H1 (cell line): ENCODE results near the gene NSUN6. TPM values are rescaled to one million over a fixed set of nuclear protein-coding genes. Genes with fewer than 3 reads are reported as not detected.

ENCODE experiments used
- CTCF ChIA-PET: fragments of 300-600 bp; sonication (Branson Sonifier 250); formaldehyde crosslinking; loops from one replicate; lab custom pipeline; 2021; ENCODE audit not compliant: partially characterized antibody; lab: Charles Lee
- POLR2A ChIA-PET: fragments of 300-600 bp; sonication (Branson Sonifier 250); formaldehyde crosslinking; loops from one replicate; lab custom pipeline; 2021; ENCODE audit warnings: inconsistent platforms; ENCODE audit not compliant: partially characterized antibody; lab: Charles Lee
- DNase-seq, 2 experiments: peaks; one replicate each; pipeline versions ENCODE4 v3.0.0 to v3.0.0-alpha.2; 2010 to 2022; ENCODE audit warnings: low spot score in 2 of 2, low read depth in 1 of 2, mixed read lengths in 1 of 2
- FAIRE-seq: peaks from 2 replicates; lab custom pipeline; 2011; peaks lifted over from hg19 to GRCh38; lab: Jason Lieb, UNC
- H2AFZ ChIP-seq: 2 replicates; pipeline ENCODE4 v1.8.1; 2012; ENCODE audit warnings: low read length, inconsistent platforms
- H2AK5ac ChIP-seq: 2 replicates; pipeline ENCODE4 v1.6.1; 2013; ENCODE audit warnings: low read depth, low read length
- H2BK120ac ChIP-seq: replicated peaks from 2 replicates; pipeline ENCODE3; 2013; ENCODE audit warnings: low read depth, low read length, inconsistent platforms
- H2BK12ac ChIP-seq: 2 replicates; pipeline ENCODE4 v1.6.1; 2013; ENCODE audit warnings: low read depth, low read length
- H2BK15ac ChIP-seq: 2 replicates; pipeline ENCODE4 v1.6.1; 2013; ENCODE audit warnings: low read length
- H2BK20ac ChIP-seq: 2 replicates; pipeline ENCODE4 v1.6.1; 2013; ENCODE audit warnings: low read length
- H2BK5ac ChIP-seq: 2 replicates; pipeline ENCODE4 v1.6.1; 2013; ENCODE audit warnings: low read depth, low read length
- H3K14ac ChIP-seq: 2 replicates; pipeline ENCODE4 v1.6.1; 2013; ENCODE audit warnings: inconsistent platforms; ENCODE audit not compliant: insufficient read length
- H3K18ac ChIP-seq: 2 replicates; pipeline ENCODE4 v1.6.1; 2013; ENCODE audit warnings: low read length; ENCODE audit errors: extremely low read depth
- H3K23ac ChIP-seq: 2 replicates; pipeline ENCODE4 v1.6.1; 2013; ENCODE audit warnings: inconsistent platforms; ENCODE audit not compliant: insufficient read length
- H3K23me2 ChIP-seq: 2 replicates; pipeline ENCODE4 v1.6.1; 2013; ENCODE audit warnings: low read depth, low read length
- H3K27ac ChIP-seq: 2 replicates; pipeline ENCODE4 v1.6.1; 2011; ENCODE audit warnings: low read depth, low read length, inconsistent platforms
- H3K27me3 ChIP-seq, 4 experiments: replicated peaks in 1 of 4; 1 replicate in 1 of 4; 2 replicates in 3 of 4; pipeline versions ENCODE4 v1.6.1 to v1.8.1; 2011 to 2013; ENCODE audit warnings: low read length in 3 of 4, mild to moderate bottlenecking in 3 of 4, inconsistent platforms in 2 of 4, mixed read lengths in 2 of 4, moderate library complexity in 1 of 4; ENCODE audit not compliant: control insufficient read depth in 3 of 4, insufficient read depth in 3 of 4; ENCODE audit errors: extremely low read depth in 1 of 4
- H3K36me3 ChIP-seq, 4 experiments: 2 replicates each; pipeline versions ENCODE4 v1.6.1 to v1.8.1; 2011 to 2013; ENCODE audit warnings: mild to moderate bottlenecking in 4 of 4, low read length in 3 of 4, moderate library complexity in 2 of 4, control low read depth in 1 of 4, inconsistent platforms in 1 of 4; ENCODE audit not compliant: insufficient read depth in 4 of 4, control insufficient read depth in 2 of 4
- H3K4ac ChIP-seq: replicated peaks from 2 replicates; pipeline ENCODE3; 2013; ENCODE audit warnings: low read length, low read depth, mixed read lengths, inconsistent platforms; ENCODE audit not compliant: insufficient read length
- H3K4me1 ChIP-seq, 4 experiments: replicated peaks in 1 of 4; 1 replicate in 1 of 4; 2 replicates in 3 of 4; pipeline versions ENCODE4 v1.6.1 to v1.8.1; 2011 to 2013; ENCODE audit warnings: low read length in 3 of 4, inconsistent platforms in 2 of 4, mixed read lengths in 1 of 4; ENCODE audit not compliant: insufficient read depth in 4 of 4, control insufficient read depth in 3 of 4
- H3K4me2 ChIP-seq, 2 experiments: 2 replicates each; pipeline versions ENCODE4 v1.6.1 to v1.8.1; 2011 to 2013; ENCODE audit warnings: low read depth in 2 of 2, low read length in 2 of 2, control low read depth in 1 of 2, inconsistent platforms in 1 of 2, mild to moderate bottlenecking in 1 of 2; ENCODE audit not compliant: insufficient read depth in 1 of 2
- H3K4me3 ChIP-seq, 4 experiments: fragments of 200-600, 300-600 bp in 1 of 4; sonication (generic), shearing (Covaris generic), sonication (Bioruptor Twin) in 1 of 4; 2 replicates each; pipeline versions ENCODE4 v1.5.1 to v1.8.1; 2011 to 2016; ENCODE audit warnings: low read length in 4 of 4, low read depth in 3 of 4, control low read depth in 2 of 4, inconsistent platforms in 2 of 4, mild to moderate bottlenecking in 2 of 4, mixed read lengths in 1 of 4, moderate library complexity in 1 of 4; ENCODE audit not compliant: insufficient read depth in 2 of 4; ENCODE audit errors: extremely low read depth in 1 of 4
- H3K56ac ChIP-seq: replicated peaks from 2 replicates; pipeline ENCODE3; 2013; ENCODE audit warnings: low read depth, mild to moderate bottlenecking, mixed read lengths, low read length, inconsistent platforms; ENCODE audit not compliant: insufficient read length
- H3K79me1 ChIP-seq: 2 replicates; pipeline ENCODE4 v1.6.1; 2013; ENCODE audit warnings: low read depth, low read length, control low read depth
- H3K79me2 ChIP-seq, 2 experiments: 2 replicates each; pipeline versions ENCODE4 v1.6.1 to v1.8.1; 2012 to 2013; ENCODE audit warnings: low read length in 2 of 2, mild to moderate bottlenecking in 2 of 2, inconsistent platforms in 1 of 2; ENCODE audit not compliant: insufficient read depth in 2 of 2, control insufficient read depth in 1 of 2
- H3K9ac ChIP-seq, 4 experiments: replicated peaks in 1 of 4; 1 replicate in 1 of 4; 2 replicates in 3 of 4; pipeline versions ENCODE4 v1.6.1 to v1.8.1; 2011 to 2013; ENCODE audit warnings: low read depth in 3 of 4, low read length in 3 of 4, control low read depth in 2 of 4, mild to moderate bottlenecking in 2 of 4, moderate library complexity in 2 of 4, inconsistent platforms in 1 of 4; ENCODE audit errors: extremely low read depth in 1 of 4
- H3K9me3 ChIP-seq, 2 experiments: 2 replicates each; pipeline versions ENCODE4 v1.6.1 to v1.8.1; 2012 to 2013; ENCODE audit warnings: mild to moderate bottlenecking in 2 of 2, moderate library complexity in 2 of 2, control low read depth in 1 of 2, inconsistent platforms in 1 of 2, low read depth in 1 of 2, low read length in 1 of 2, mixed read lengths in 1 of 2; ENCODE audit not compliant: insufficient read depth in 2 of 2
- H4K20me1 ChIP-seq, 2 experiments: replicated peaks in 1 of 2; 2 replicates each; pipeline versions ENCODE3 to v1.8.1; 2011 to 2013; ENCODE audit warnings: inconsistent platforms in 2 of 2, low read length in 2 of 2, mild to moderate bottlenecking in 1 of 2; ENCODE audit not compliant: insufficient read depth in 2 of 2, control insufficient read depth in 1 of 2
- H4K5ac ChIP-seq: 2 replicates; pipeline ENCODE4 v1.6.1; 2013; ENCODE audit warnings: low read length, low read depth, mixed read lengths, inconsistent platforms; ENCODE audit not compliant: insufficient read length
- H4K8ac ChIP-seq: 2 replicates; pipeline ENCODE4 v1.8.0; 2013; ENCODE audit warnings: mild to moderate bottlenecking, moderate library complexity, low read length, inconsistent platforms; ENCODE audit not compliant: insufficient read depth; ENCODE audit errors: extremely low read depth
- H4K91ac ChIP-seq: replicated peaks from 2 replicates; pipeline ENCODE3; 2013; ENCODE audit warnings: low read length, mixed read lengths, inconsistent platforms; ENCODE audit not compliant: insufficient read length
- BCL11A ChIP-seq, 2 experiments: IDR thresholded peaks; one replicate each; pipeline ENCODE4 v1.6.1; 2011; ENCODE audit warnings: low read depth in 2 of 2, low read length in 2 of 2, mild to moderate bottlenecking in 2 of 2
- CHD1 ChIP-seq: IDR thresholded peaks from 2 replicates; pipeline ENCODE4 v1.6.1; 2012; ENCODE audit warnings: low read depth, low read length, improper control_type of control experiment
- GABPA ChIP-seq: IDR thresholded peaks from 2 replicates; pipeline ENCODE4 v1.6.1; 2011; ENCODE audit warnings: mild to moderate bottlenecking, low read length, moderate library complexity, borderline replicate concordance; ENCODE audit not compliant: insufficient read depth
- HDAC6 ChIP-seq: IDR thresholded peaks from one replicate; pipeline ENCODE4 v1.7.1; 2012; ENCODE audit warnings: low read depth, mild to moderate bottlenecking, inconsistent platforms, low read length, moderate library complexity
- MAFK ChIP-seq: IDR thresholded peaks from 2 replicates; pipeline ENCODE4 v1.6.1; 2012; ENCODE audit warnings: low read depth, mild to moderate bottlenecking, improper control_type of control experiment, low read length
- POLR2AphosphoS5 ChIP-seq: IDR thresholded peaks from 2 replicates; pipeline ENCODE4 v1.6.1; 2011; ENCODE audit warnings: low read depth, low read length
- RFX5 ChIP-seq: IDR thresholded peaks from 2 replicates; pipeline ENCODE4 v1.6.1; 2011; ENCODE audit warnings: low read depth, low read length, improper control_type of control experiment, borderline replicate concordance
- SIX5 ChIP-seq: IDR thresholded peaks from 2 replicates; pipeline ENCODE4 v1.6.1; 2011; ENCODE audit warnings: mild to moderate bottlenecking, low read depth, low read length
- SP1 ChIP-seq: IDR thresholded peaks from 2 replicates; pipeline ENCODE4 v1.6.1; 2011; ENCODE audit warnings: low read depth, low read length
- YY1 ChIP-seq: IDR thresholded peaks from 2 replicates; pipeline ENCODE4 v1.6.1; 2011; ENCODE audit warnings: low read depth, mild to moderate bottlenecking, low read length
- WGBS, 2 experiments: shearing (Covaris generic) in 1 of 2; methylation state at CpG; one replicate each; pipeline versions ENCODE4 v1.1.6 to v1.1.7; 2013 to 2015; ENCODE audit warnings: low lambda C conversion rate in 2 of 2, mixed read lengths in 2 of 2, inconsistent platforms in 1 of 2, low coverage in 1 of 2, missing lambda C conversion rate in 1 of 2; ENCODE audit not compliant: insufficient replicate concordance in 2 of 2, insufficient coverage in 1 of 2, insufficient read length in 1 of 2; ENCODE audit errors: extremely low coverage in 1 of 2, missing lambda C conversion rate in 1 of 2; 5-methylcytosine and 5-hydroxymethylcytosine counted together
- polyA plus RNA-seq, 7 experiments: library from polyadenylated mRNA; depleted of rRNA in 3 of 7; stranded (reverse) in 5 of 7; unstranded in 2 of 7; fragments of >200 nt in 5 of 7; fragments of 200-250 nt in 2 of 7; gene quantifications; 1 replicate in 5 of 7; 2 replicates in 1 of 7; 4 replicates in 1 of 7; pipeline versions ENCODE4 v1.2.1 to v1.2.3, GENCODE V29; 2011 to 2013; ENCODE audit warnings: missing spikeins in 2 of 7, mixed read lengths in 2 of 7
- total RNA-seq: library from RNA; stranded (reverse); fragmentation: NEBNext Ultra II Directional; extraction: Animal tissue kit (Norgen Biotek cat#: 25700); gene quantifications from 2 replicates; pipeline ENCODE4 v1.2.1, GENCODE V29; 2021

The NSUN6 gene
- total and polyA plus RNA-seq, 2 of the 8 experiments (the other 6 are each of a cell fraction or from before 2014, with no cell fraction given): 5.9 to 14.4 TPM

DNA sequence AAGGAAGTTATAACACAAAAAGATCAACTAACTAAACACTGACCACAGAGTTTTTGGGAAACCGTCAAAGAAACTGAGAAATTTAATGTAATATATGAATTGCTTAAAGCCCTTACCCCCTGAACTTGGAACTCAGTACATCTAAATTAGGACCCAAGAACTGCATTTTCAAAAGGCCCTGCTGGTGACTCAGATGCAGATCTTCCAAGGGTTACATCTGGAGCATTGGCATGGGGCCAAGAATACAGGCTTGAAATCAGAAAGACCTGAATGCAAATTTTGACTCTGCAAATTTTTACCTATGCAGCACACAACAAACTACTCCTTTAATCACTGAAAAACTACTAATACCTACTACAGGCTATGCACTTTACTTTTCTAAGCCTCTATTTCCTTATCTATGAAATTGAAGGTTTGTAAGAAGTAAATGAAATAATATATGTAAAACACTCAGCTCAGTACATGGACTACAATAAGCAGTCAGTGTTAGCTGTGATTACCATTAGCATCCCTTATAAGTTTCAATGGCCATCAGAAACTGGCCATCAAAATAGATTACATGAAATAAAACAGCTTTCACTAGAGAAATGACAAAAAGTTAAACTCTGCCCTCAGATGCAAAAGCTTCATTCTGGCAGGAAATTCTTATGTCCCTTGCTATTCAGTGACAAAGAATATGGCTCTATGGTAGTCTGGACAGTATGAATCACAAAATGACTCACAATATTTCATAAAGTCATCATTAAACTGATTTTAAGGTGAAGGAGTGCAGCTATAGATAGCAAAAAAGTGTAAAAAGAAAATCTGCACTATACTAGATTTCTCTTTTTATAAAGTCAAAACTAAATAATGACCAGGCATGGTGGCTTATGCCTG is 43.6 kb downstream of the NSUN6 start:
- WGBS, 2 experiments: 76% methylated on average over 1 of the region's 1 CpG; no CpG with 5 or more reads in 1 of the 2 experiments
- Histone ChIP-seq H2BK5ac (no peak overlapping the region), H2BK120ac (no peak overlapping the region), H3K27me3 (no peaks in the 10 kb centered on the region), H2BK20ac (no peak overlapping the region), H3K79me1 (no peaks in the 10 kb centered on the region; the same call in 1 of the 2 replicates), H2BK15ac (no peak overlapping the region), H3K9ac (no peak overlapping the region), H4K91ac (no peak overlapping the region), H3K56ac (no peak overlapping the region), H3K14ac (no peak overlapping the region), H3K23ac (no peak overlapping the region), H4K20me1 (peaks cover 0 to 2% of the 10 kb centered on the region in 2 experiments), H3K4ac (no peak overlapping the region), H4K8ac (no peak overlapping the region), H3K9me3 (no peaks in the 10 kb centered on the region), H2BK12ac (no peak overlapping the region), H4K5ac (no peak overlapping the region), H2AFZ (no peak overlapping the region), H3K4me2 (no peak overlapping the region), H3K27ac (no peak overlapping the region), H2AK5ac (no peak overlapping the region), H3K36me3 (peaks cover 0 to 3% (median 0%) of the 10 kb centered on the region in 4 experiments; a peak in 3 of 8 replicates), H3K4me1 (no peaks in the 10 kb centered on the region), H3K23me2 (no peaks in the 10 kb centered on the region), H3K4me3 (no peak overlapping the region), H3K79me2 (no peaks in the 10 kb centered on the region), H3K18ac (no peak overlapping the region)
- DNase-seq (no peak), FAIRE-seq (no peak)
- ChIA-PET CTCF (interaction anchor here (0.9 kb wide), 1 partner anchor 13 kb away, joined by 3 read pairs; no protein-coding TSS in a partner anchor), POLR2A (interaction anchor here (0.5 kb wide), 1 partner anchor 99 kb away, joined by 3 read pairs; no protein-coding TSS in a partner anchor)
- TF ChIP-seq HDAC6 (no peak), MAFK (no peak), YY1 (no peak), POLR2AphosphoS5 (no peak), GABPA (no peak), CHD1 (no peak), SIX5 (no peak), SP1 (no peak), BCL11A (IDR thresholded peaks at IDR 0.05; ENCODE audit: low read depth in 2 of 2, low read length in 2 of 2) (no peak), RFX5 (no peak)
